CD4-positive, alpha-beta T cell (primary cell): ENCODE data around the gene DAB2. TPM values are rescaled to one million over a fixed set of nuclear protein-coding genes. Genes with fewer than 3 reads are reported as not detected.

Experiments
- ATAC-seq: fragments of 200-7000 bp; cut with Tn5 transposase; one replicate; pipeline ENCODE4 v1.10.0; 2022; ENCODE audit warnings: mild to moderate bottlenecking; ENCODE audit not compliant: poor library complexity
- CTCF ChIA-PET: fragments of 350-600 bp; sonication (Branson Sonifier 250); formaldehyde crosslinking; loops from one replicate; lab custom pipeline; 2021; ENCODE audit warnings: antibody characterized with exemption, inconsistent platforms; lab: Charles Lee
- POLR2A ChIA-PET: fragments of 350-600 bp; sonication (Branson Sonifier 250); formaldehyde crosslinking; loops from one replicate; lab custom pipeline; 2021; ENCODE audit warnings: antibody characterized with exemption, inconsistent platforms; lab: Charles Lee
- DNase-seq, 14 experiments: peaks; one replicate each; pipeline ENCODE4 v3.0.0-alpha.2; 2013 to 2020; ENCODE audit warnings: mixed read lengths in 2 of 14
- H3K27ac ChIP-seq, 2 donors: one replicate each; pipeline versions ENCODE4 v1.5.1 to v1.7.0; 2013; ENCODE audit warnings: low read length in 2 of 2, low read depth in 1 of 2, mild to moderate bottlenecking in 1 of 2
- H3K27me3 ChIP-seq, 2 experiments: 1 replicate in 1 of 2; 2 replicates in 1 of 2; pipeline versions ENCODE4 v1.6.1 to v1.7.0; 2013; ENCODE audit warnings: low read length in 2 of 2, control low read depth in 1 of 2, mild to moderate bottlenecking in 1 of 2, moderate library complexity in 1 of 2; ENCODE audit not compliant: insufficient read depth in 2 of 2, control insufficient read depth in 1 of 2
- H3K36me3 ChIP-seq: one replicate; pipeline ENCODE4 v1.6.1; 2013; ENCODE audit warnings: low read length, control low read depth; ENCODE audit not compliant: insufficient read depth
- H3K4me1 ChIP-seq: one replicate; pipeline ENCODE4 v1.6.1; 2013; ENCODE audit warnings: low read length, control low read depth; ENCODE audit not compliant: insufficient read depth
- H3K4me3 ChIP-seq: one replicate; pipeline ENCODE4 v1.5.1; 2013; ENCODE audit warnings: mild to moderate bottlenecking, low read length, moderate library complexity
- H3K9me3 ChIP-seq, 2 experiments: 1 replicate in 1 of 2; 2 replicates in 1 of 2; pipeline versions ENCODE4 v1.6.1 to v1.7.0; 2013; ENCODE audit warnings: low read length in 2 of 2, mild to moderate bottlenecking in 2 of 2, control low read depth in 1 of 2, moderate library complexity in 1 of 2; ENCODE audit not compliant: control insufficient read depth in 1 of 2, insufficient read depth in 1 of 2
- H3K27ac Mint-ChIP-seq: one replicate; pipeline ENCODE4 v1.8.0; 2020; ENCODE audit warnings: mixed read lengths
- H3K27me3 Mint-ChIP-seq: one replicate; pipeline ENCODE4 v1.8.0; 2021; ENCODE audit warnings: mixed read lengths
- H3K36me3 Mint-ChIP-seq: one replicate; pipeline ENCODE4 v1.8.0; 2021; ENCODE audit warnings: low read depth, mixed read lengths
- H3K4me1 Mint-ChIP-seq: one replicate; pipeline ENCODE4 v1.8.0; 2021; ENCODE audit warnings: low read depth, mixed read lengths
- H3K4me3 Mint-ChIP-seq: one replicate; pipeline ENCODE4 v1.8.0; 2020; ENCODE audit warnings: mild to moderate bottlenecking, mixed read lengths
- H3K9me3 Mint-ChIP-seq: one replicate; pipeline ENCODE4 v1.8.0; 2020; ENCODE audit warnings: mixed read lengths
- CTCF ChIP-seq: fragments of 200-600 bp; IDR thresholded peaks from one replicate; pipeline ENCODE4 v1.8.0; 2022; ENCODE audit warnings: antibody characterized with exemption, mild to moderate bottlenecking
- intact Hi-C, 2 experiments: fragments of 100-400 bp; cut with DNase I in 1 of 2; cut with micrococcal nuclease in 1 of 2; formaldehyde crosslinking; loops; one replicate each; pipeline versions ENCODE4 v1.15.1 to v1.9.0; 2023 to 2025; cut with DNase I, micrococcal nuclease
- total RNA-seq, 174 experiments: library from RNA in 2 of 174; stranded (reverse) in 2 of 174; gene quantifications; one replicate each; pipeline ENCODE4 v1.2.3 and lab custom pipeline; 2021 to 2026

The DAB2 gene
- total RNA-seq, 2 experiments from 2014 or later: 0.31 to 0.47 TPM

- Mint-ChIP-seq H3K9me3 (no peaks in the 10 kb centered on the region), H3K27ac (no peak overlapping the region), H3K4me3 (no peak overlapping the region), H3K4me1 (no peaks in the 10 kb centered on the region), H3K27me3 (peaks cover 5% of the 10 kb centered on the region), H3K36me3 (no peaks in the 10 kb centered on the region)
- H3K9me3 ChIP-seq: no peaks in the 10 kb centered on the region
- H3K4me3 ChIP-seq: no peak overlapping the region
- ChIA-PET CTCF (no interaction called here), POLR2A (no interaction called here)
- intact Hi-C loops: no loop called here
- ATAC-seq: no peak
- H3K4me1 ChIP-seq: no peaks in the 10 kb centered on the region
- no peak for DNase-seq
- no peak for TF ChIP-seq CTCF
- no peak overlapping the region for H3K27ac ChIP-seq
- H3K36me3 ChIP-seq: no peaks in the 10 kb centered on the region
- H3K27me3 ChIP-seq: no peaks in the 10 kb centered on the region
Observed at GRCh38 chr5:39415201-39415600, 9.6 kb downstream of the DAB2 start.

GRCh38 chr5:39414426-39414825 lies 10.4 kb downstream of the DAB2 start:
- Mint-ChIP-seq H3K27me3 (peaks cover 8% of the 10 kb centered on the region), H3K4me3 (no peak overlapping the region), H3K4me1 (no peaks in the 10 kb centered on the region), H3K36me3 (no peaks in the 10 kb centered on the region), H3K9me3 (no peaks in the 10 kb centered on the region), H3K27ac (no peak overlapping the region)
- DNase-seq: no peak
- POLR2A ChIA-PET: no interaction called here
- ATAC-seq: no peak
- no peaks in the 10 kb centered on the region for H3K9me3 ChIP-seq
- H3K27me3 ChIP-seq: no peaks in the 10 kb centered on the region
- TF ChIP-seq CTCF: no peak
- H3K4me3 ChIP-seq: no peak overlapping the region
- no peak overlapping the region for H3K27ac ChIP-seq
- intact Hi-C loops: no loop called here
- H3K4me1 ChIP-seq: no peaks in the 10 kb centered on the region
- CTCF ChIA-PET: interaction anchor here (1.8 kb wide), 1 partner anchor 10 kb away, joined by 4 read pairs; the partner anchor contains the start of gene DAB2
- no peaks in the 10 kb centered on the region for H3K36me3 ChIP-seq

GRCh38 chr5:39413771-39414170 lies 11.0 kb downstream of the DAB2 start:
- CTCF ChIA-PET: interaction anchor here (1.8 kb wide), 1 partner anchor 11 kb away, joined by 4 read pairs; the partner anchor contains the start of gene DAB2
- Mint-ChIP-seq H3K27ac (no peak overlapping the region), H3K4me1 (no peaks in the 10 kb centered on the region), H3K9me3 (no peaks in the 10 kb centered on the region), H3K4me3 (no peak overlapping the region), H3K27me3 (peaks cover 13% of the 10 kb centered on the region), H3K36me3 (no peaks in the 10 kb centered on the region)
- Histone ChIP-seq H3K9me3 (no peaks in the 10 kb centered on the region), H3K36me3 (no peaks in the 10 kb centered on the region), H3K4me3 (no peak overlapping the region), H3K27me3 (no peaks in the 10 kb centered on the region), H3K4me1 (no peaks in the 10 kb centered on the region), H3K27ac (no peak overlapping the region)
- POLR2A ChIA-PET: interaction anchor here (0.6 kb wide), 1 partner anchor 428 kb away, joined by 3 read pairs; no protein-coding TSS in a partner anchor
- ATAC-seq (no peak), DNase-seq (no peak)
- TF ChIP-seq CTCF: no peak
- intact Hi-C loops: no loop called here
